GM19455 (cell line): ENCODE data around the gene CLDN4.
A peak's percentile ranks its signal among the peaks of the same experiment; 100 is the strongest.
"Not testable (repeated sequence)": the region's sequence is repeated elsewhere in the genome, so short reads cannot be mapped to it uniquely, and the experiment has no call there.

Experiments used
- ATAC-seq: cut with Tn5 transposase; IDR thresholded peaks from one replicate; pipeline ENCODE4 v1.9.1; 2021; ENCODE audit not compliant: unreplicated experiment

The CLDN4 gene

DNA sequence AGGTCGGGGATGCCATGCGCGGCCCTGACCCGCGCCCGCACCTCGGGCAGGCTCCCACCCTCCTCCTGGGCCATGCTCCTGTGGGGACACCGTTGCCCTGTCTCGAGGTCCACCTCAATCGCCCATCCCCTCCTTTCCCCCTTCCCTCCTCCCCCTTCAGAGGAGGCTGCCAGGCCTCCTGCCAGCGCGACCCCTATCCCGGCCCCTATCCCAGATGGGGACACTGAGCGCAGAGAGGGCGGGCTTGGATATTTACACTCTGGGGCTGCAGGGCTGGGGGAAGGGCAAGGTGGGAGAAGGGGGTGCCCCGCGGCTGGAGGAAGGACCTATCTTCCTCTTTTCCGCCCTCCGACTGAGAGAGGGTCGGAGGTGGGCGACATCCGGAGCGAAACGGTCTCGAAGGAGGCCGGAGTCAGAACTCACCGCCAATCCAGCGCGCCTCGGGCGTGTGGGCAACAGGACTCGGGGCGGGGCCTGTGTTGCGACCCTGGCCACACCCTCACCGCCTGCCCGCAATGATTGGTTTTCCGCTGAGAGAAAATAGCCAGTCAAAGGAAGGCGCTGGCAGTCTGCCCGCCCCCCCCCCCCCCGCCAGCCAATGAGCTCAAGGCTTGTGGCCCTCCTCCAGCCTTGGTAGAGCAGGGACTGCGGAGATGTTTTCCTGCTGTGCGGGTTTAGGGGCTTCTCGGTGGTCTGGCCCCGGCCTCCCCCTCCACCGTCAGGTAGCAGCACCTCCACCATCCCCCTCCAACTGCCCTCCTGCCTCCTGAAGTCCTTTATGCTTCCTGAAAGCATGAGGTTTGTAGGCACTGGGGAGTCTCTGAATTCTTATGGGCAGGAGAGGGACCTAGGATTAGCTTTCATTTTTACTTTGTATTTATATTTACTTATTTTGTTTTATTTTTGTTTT, 11.5 kb downstream of the CLDN4 start, which contains the start of gene METTL27:
TSS of gene METTL27 (minus strand) at position 450 of the 910 bp plus-strand sequence. CDS start at position 74, 376 bp downstream.
- peak; percentile 95 for ATAC-seq

DNA sequence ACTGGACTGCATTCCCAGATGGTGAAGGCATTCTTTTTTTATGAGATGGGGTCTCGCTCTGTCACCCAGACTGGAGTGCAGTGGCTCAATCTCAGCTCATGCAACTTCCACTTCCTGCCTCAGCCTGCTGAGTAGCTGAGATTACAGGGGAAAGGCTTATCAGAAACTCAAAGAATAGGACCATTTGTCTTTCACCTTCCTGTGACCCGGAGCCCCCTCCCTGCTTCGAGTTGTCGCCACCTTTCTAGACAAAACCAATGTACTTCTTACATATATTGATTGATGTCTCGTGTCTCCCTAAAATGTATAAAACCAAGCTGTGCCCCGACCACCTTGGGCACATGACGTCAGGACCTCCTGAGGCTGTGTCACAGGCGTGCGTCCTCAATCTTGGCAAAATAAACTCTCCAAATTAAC, 13.3 kb downstream of the CLDN4 start:
- no peak for ATAC-seq

DNA sequence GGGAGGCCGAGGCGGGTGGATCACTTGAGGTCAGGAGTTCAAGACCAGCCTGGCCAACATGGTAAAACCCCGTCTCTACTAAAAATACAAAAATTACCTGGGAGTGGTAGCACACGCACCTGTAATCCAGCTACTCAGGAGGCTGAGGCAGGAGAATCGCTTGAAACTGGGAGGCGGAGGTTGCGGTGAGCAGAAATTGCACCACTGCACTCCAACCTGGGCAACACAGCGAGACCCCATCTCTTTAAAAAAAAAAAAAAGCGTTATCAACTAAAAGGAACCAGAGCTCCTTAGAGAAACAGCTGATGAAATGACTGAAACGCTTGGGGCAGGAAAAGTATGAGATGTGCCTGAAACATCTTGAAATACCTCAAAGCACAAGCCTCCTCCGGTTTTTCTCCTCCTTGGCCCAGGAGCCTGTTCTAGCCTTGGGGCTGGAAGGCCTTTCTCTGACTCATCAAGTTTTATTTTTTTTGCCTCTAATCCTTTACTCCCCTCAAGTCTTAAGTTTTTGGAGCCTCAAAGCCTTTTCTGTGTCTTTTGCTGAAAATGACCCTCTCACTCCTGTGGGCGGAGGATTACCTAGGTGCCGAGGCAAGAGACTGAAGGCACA, 14.2 kb downstream of the CLDN4 start:
- ATAC-seq, result no peak

DNA sequence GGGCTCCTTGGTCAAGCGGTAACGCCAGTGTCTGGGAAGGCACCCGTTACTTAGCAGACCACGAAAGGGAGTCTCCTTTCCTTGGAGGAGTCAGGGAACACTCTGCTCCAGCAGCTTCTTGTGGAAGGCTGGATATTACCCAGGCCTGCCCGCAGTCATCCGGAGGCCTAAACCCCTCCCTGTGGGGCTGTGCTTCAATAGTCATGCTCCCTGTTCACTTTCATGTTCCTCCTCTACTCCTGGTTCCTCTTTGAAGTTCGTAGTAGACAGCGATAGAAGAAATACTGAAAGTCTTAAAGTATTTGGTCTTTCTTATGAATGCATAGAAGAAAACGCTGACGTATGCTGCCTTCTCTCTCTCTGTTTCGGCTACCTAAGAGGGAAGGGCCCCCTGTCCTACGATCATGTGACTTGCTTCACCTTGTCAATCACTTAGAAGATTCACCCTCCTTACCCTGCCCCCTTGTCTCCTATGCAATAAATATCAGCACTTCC, 15.0 kb downstream of the CLDN4 start:
- not testable (repeated sequence) for ATAC-seq

DNA sequence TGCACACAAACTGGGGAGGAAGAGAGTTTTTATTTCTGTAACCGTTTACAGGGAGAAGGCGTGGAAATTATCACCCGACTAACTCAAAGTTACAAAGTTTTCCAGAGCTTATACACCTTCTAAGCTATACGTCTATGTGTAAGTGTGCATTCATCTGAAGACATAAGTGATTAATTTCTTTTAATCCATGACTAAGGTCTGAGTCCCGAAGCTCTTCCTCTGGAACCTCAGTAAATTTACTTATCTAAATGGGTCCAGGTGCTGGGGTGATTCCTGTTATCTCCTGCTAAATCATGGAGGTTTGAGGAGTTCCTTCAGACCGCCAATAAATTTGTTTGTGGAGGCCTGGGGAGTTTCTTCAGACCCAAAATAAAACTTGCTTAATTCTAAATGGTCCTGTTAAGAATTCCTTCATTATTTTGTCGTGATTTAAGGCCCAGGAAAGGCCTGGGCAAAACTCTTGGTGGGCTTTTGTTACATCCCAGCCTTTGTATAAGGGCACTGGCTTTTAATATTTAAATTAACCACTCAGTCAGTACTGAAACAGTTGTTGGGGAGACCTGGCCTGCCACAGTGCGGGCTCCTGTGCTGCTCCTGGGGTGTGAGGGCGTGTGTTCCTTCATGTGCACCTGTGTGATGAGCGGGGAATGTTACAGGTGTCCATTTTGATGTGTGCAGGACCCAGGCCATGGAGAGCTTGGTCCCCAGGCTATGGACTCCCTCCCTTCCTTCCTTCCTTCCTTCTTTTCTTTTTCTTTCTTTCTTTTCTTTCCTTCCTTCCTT, 17.3 kb downstream of the CLDN4 start:
- no peak for ATAC-seq

DNA sequence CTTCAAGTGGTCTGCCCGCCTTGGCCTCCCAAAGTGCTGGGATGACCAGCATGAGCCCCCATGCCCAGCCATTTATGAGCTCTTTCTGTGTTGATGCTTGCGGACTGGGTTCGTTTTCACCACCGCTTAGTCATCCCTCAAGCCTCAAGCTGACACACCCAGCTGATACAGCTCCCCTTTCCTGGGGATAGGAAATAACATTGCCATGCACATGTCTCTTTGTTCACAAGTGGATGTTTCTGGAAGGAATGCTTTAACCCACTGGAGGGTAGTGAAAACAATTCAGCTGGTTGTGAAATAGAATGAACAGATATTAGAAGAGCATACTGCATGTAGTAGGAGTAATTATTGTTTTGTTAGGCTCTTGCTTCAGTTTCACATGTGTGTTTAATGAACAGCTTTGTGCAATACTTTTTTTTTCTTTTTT, 20.0 kb downstream of the CLDN4 start:
- ATAC-seq, result no peak

DNA sequence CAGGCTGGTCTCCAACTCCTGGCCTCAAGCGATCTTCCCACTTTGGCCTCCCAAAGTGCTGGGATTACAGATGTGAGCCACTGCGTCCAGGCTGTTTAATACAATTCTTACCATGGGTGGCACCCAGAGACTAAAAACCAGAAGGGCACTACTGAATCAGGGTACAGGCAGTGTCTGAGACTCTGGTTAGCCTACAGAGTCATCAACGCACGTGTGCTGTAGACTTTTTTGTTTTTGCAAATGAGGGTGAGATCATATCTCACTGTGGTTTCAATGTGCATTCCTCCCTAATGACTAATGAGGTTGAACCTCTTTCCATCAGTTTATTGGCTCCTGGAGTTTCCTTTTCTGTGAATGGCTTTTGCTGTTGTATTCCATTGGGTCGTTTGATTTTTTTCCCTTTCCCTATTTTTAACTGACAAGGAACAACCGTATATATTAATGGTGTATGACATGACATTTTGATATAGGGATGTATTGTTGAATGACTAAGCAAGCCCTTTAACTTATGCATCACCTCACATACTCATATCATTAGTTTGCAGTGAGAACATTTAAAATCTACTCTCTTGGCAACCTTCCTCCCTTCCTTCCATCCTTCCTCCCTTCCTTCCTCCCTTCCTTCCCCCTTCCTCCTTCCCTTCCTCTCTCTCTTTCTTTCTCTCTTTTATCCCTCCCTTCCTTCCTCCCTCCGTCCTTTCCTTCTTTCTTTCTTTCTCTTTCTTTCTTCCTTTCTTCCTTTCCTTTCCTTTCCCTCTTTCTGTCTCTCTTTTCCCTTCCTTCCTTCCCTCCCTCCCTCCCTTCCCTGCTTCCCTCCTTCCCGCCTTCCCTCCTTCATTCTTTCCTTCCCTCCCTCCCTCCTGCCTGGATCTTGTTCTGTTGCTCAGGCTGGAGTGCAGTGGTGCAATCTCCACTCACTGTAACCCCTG, 20.9 kb downstream of the CLDN4 start:
- ATAC-seq, result no peak

DNA sequence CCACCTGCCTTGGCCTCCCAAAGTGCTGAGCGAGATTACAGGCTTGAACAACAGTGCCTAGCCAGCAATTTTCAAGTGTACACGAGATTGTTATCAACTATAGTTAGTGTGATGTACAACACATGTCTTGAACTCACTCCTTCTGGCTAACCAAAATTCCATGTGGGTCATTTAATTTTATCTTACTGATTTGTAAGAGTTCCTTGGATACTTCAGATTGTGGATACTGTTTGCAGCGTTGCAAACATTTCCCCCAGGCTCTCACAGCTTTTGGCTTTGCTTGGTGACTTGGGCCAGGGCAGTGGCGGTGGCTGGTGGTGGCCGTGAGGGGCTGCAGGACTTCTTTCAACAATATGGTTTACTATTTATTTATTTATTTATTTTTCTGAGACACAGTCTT, 21.7 kb downstream of the CLDN4 start:
- ATAC-seq, result no peak

DNA sequence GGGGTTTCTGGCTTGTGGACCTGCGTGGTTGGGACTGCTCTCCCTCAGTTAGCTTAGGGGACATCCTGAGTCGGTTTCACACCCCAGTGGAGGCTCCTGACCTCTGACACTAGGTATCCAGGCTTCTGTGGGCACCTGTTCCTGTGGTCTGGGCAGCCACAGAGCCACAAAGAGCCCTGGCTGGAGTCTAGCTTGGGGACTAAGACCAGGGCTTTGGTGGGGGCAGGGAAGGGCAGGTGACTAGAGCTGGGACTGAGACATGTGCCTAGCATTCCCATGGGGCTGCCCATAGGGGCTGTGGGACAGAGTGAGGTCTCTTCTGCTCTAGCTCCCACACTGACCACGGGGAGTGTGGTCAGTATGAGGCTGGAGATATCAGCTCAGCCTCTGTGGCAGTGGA, 26.1 kb downstream of the CLDN4 start:
- no peak for ATAC-seq

DNA sequence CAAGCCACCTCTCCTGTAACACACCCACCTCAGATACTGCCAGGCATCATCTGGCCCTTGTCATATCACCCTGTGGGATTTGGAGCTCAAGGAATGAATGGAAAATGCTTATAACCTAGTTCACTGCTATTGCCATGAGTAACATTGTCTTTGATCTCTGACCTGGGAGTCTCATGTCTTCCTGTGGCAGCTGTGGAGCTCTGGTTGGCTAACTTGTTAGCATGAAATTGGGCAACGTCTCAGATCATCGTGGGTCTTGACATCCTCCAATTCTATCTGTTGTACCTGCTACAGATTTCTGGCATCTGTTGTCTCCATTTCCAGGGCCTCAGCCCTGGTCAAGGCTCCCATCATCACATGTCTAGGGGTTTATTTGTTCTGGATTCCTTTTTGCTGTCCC, 28.0 kb downstream of the CLDN4 start:
- no peak for ATAC-seq

DNA sequence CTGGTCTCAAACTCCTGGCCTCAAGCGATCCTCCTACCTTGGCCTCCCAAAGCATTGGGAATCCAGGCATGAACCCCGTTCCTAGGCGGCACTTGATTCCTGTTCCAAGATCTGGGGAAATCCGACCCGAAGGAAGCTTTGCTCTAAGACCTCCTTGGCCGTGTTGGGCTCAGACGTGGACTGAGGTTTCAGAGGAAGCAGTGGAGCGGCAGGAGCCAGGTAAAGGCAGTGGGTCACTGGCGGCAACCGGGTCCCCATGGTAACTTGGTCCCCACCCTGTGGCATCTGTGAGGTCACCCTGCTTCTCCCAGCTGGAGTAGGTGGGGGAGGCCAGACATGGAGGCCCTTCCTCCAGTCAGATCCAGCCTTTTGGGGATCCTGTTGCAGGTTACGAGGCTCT, 30.1 kb downstream of the CLDN4 start, which contains the start of gene TMEM270:
TSS of gene TMEM270 (plus strand) at position 301 of the 400 bp plus-strand sequence. CDS start at position 337, 36 bp downstream.
- no peak for ATAC-seq

DNA sequence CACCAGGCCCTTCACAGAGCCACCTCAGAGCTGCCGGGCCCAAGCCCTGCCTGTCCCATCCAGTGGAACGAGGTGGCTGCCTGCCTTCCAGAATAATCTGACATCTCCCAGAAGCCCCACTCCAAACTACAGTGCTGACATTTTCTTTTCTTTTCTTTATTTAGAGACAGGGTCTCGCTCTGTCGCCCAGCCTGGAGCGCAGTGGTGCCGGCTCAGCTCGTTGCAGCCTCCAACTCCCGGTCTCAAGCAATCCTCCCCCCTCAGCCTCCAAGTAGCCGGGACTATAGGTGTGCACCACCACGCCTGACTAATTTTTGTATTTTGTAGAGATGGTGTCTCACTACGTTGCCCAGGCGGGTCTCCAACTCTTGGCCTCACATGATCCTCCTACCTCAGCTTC, 30.5 kb downstream of the CLDN4 start:
- ATAC-seq, result no peak

DNA sequence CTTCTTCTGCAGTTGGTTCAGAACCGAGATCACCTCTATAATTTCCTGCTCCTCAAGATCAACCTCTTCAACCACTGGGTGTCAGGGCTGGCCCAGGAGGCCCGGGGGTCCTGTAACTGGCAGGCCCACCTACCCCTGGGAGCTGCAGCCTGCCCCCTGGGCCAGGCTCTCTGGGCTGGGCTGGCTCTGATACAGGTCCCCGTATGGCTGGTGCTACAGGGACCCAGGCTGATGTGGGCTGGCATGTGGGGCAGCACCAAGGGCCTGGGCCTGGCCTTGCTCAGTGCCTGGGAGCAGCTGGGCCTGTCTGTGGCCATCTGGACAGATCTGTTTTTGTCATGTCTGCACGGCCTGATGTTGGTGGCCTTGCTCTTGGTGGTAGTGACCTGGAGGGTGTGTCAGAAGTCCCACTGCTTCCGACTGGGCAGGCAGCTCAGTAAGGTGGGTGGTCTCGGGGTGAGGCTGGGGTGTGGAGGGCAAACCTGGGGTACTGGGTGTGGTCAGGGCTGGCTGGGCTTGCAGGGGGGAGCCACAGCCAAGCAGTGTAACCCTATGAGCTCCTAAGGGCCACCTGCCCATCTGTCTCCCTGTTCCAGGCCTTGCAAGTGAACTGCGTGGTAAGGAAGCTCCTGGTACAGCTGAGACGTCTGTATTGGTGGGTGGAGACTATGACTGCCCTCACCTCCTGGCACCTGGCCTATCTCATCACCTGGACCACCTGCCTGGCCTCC, 34.4 kb downstream of the CLDN4 start:
- no peak for ATAC-seq

DNA sequence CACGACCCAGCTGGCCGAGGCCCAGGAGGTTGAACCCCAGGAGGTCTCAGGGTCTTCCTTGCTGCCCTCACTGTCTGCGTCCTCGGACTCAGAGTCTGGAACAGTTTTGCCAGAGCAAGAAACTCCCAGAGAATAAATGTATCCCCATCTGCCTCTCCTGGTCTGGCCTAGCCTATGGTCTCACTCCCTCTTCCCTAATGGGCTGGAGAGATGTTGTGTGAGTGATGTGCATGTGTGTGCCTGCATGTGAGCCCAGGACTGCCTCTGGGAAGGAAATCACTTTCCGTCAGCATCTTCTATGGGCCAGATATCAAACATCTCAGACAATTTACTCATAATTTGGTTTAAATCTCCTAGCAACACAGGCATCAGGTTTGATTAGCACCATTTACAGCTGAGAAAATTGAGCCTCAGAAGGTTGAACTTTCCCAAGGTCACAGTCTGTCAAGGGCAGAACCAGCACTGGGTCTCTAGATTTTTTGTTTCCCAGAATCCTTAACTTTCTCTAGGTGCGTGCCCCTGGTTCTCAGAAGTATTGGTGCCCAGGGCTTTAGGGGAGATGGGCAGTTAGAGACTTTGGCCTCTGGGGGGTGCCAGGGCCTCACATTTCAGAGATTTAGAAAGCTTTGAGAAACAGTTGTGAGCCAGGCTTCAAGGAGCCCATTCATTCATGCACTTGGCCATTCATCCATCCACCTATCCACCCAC, 35.1 kb downstream of the CLDN4 start:
- ATAC-seq, result no peak

DNA sequence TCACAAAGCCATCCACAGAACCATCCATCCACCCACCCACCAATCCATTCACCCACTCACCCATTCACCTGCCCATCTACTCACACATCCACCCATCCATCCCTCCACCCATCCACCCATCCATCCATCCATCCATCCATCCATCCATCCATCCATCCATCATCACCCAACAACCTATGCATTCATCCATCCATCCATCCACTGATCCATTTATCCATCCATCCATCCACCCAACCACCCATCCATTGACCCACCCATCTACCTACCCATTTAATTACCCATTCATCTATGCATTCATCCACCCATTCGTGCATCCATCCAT, 35.6 kb downstream of the CLDN4 start:
- ATAC-seq, result no peak

DNA sequence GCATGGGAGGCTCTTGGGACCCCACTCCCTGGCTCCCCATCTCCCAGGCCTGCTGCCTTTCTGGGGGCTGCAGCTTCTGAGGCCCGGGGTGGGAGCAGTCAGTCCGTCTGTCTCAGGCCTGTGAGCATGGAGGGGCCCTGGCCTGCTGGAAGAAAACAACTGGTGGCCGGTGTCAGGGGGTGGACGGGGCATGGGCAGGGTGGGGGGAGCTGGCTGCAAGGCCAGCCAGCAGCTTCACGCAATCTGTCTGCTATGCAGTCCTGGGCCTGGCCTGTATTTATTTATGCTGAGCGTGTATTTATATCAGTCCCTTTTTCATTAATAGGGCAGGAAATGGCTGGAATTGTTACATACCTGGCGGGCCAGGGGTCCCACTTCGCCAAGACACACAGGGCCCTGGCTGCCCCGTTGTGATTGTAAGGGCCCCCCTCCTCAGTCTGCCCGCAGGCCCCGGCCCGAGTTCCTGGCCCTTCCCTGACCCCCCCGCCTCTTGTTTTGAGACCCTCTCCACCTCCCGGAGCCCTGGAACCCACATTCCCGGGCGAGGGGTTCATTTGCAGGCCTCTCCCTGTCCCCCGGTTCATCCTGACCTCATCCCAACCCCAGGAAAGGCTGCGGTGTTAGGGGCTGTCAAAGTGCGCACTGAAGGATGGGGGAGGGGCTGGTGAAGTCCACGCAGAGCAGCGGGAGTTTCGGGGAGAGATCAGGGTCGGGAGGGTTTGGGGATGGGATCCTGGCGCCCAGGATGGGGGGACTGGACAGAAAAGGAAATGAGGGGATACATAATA, 38.4 kb downstream of the CLDN4 start:
- ATAC-seq, result no peak

DNA sequence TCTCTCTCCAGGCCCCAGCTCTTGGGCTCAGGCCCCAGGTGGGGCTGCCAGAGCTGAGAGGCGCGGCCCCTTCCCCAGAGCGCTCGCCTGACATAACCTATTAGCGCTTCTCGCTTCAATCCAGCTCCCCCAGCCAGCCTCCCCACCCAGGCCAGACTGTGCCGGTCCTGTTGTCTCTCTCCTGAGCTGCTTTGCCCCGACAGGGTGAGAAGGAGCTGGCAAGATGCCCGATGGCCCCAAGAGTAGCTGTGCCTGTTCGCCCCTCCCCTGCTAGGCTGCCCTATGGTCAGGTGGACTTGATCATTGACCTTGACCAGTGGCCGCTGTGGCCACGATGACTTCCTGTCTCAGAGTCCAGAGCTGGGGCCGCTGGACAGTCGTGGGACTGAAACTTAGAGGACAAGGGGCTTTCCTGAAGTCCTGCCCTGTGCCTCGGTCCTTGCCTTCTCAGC, 39.3 kb downstream of the CLDN4 start:
- no peak for ATAC-seq
